GM19328 (cell line): Measurements from ENCODE around the gene TOP3B.

ENCODE experiments used
- ATAC-seq: cut with Tn5 transposase; IDR thresholded peaks from one replicate; pipeline ENCODE4 v1.9.1; 2021; ENCODE audit warnings: mild to moderate bottlenecking, moderate library complexity; ENCODE audit not compliant: unreplicated experiment

TOP3B gene

GRCh38 chr22:22011964-22012363, 29.4 kb upstream of the TOP3B start:
- ATAC-seq, result no peak

GRCh38 chr22:22010358-22010757, 27.8 kb upstream of the TOP3B start:
- ATAC-seq, result no peak

GRCh38 chr22:22009661-22010060, 27.1 kb upstream of the TOP3B start:
- ATAC-seq, result no peak

GRCh38 chr22:22006596-22006990, 24.0 kb upstream of the TOP3B start:
- no peak for ATAC-seq

- ATAC-seq, result no peak
Observed at GRCh38 chr22:22005945-22006595, 23.5 kb upstream of the TOP3B start.

- ATAC-seq, result no peak
Observed at GRCh38 chr22:22003233-22003632, 20.6 kb upstream of the TOP3B start.

- ATAC-seq, result no peak
Observed at GRCh38 chr22:22002526-22003055, 20.0 kb upstream of the TOP3B start.

GRCh38 chr22:22001664-22002525, 19.3 kb upstream of the TOP3B start:
- ATAC-seq, result no peak

- ATAC-seq, result no peak
Observed at GRCh38 chr22:21998595-21999247, 16.1 kb upstream of the TOP3B start.

GRCh38 chr22:21996175-21996720, 13.7 kb upstream of the TOP3B start:
- ATAC-seq, result no peak

GRCh38 chr22:21995660-21996059, 13.1 kb upstream of the TOP3B start:
- no peak for ATAC-seq

- ATAC-seq, result no peak
Observed at GRCh38 chr22:21994881-21995444, 12.4 kb upstream of the TOP3B start.

GRCh38 chr22:21992593-21993237, 10.1 kb upstream of the TOP3B start:
- no peak for ATAC-seq

- no peak for ATAC-seq
Observed at GRCh38 chr22:21991774-21992173, 9.2 kb upstream of the TOP3B start.

- no peak for ATAC-seq
Observed at GRCh38 chr22:21991304-21991596, 8.7 kb upstream of the TOP3B start.

GRCh38 chr22:21990445-21991303, 8.1 kb upstream of the TOP3B start:
- ATAC-seq, result no peak

GRCh38 chr22:21989049-21989448, 6.5 kb upstream of the TOP3B start:
- no peak for ATAC-seq

GRCh38 chr22:21985214-21985613, 2.6 kb upstream of the TOP3B start:
- no peak for ATAC-seq

GRCh38 chr22:21984793-21985192, 2.2 kb upstream of the TOP3B start:
- no peak for ATAC-seq

- no peak for ATAC-seq
Observed at GRCh38 chr22:21981874-21982273, 713 bp downstream of the TOP3B start.
